H9 (cell line): ENCODE results near the gene MINDY4. TPM values are rescaled to one million over a fixed set of nuclear protein-coding genes. Genes with fewer than 3 reads are reported as not detected.

ENCODE experiments used
- DNase-seq: peaks from one replicate; pipeline ENCODE4 v3.0.0-alpha.2; 2017
- H2AFZ ChIP-seq: one replicate; pipeline ENCODE4 v1.6.1; 2013; ENCODE audit warnings: mild to moderate bottlenecking, low read length, control low read depth, moderate library complexity
- H2AK5ac ChIP-seq: 2 replicates; pipeline ENCODE4 v1.6.1; 2013; ENCODE audit warnings: low read length, control low read depth, mixed read lengths; ENCODE audit not compliant: insufficient read length
- H2BK120ac ChIP-seq: one replicate; pipeline ENCODE4 v1.6.1; 2013; ENCODE audit warnings: low read depth, mild to moderate bottlenecking, low read length, control low read depth, inconsistent platforms; ENCODE audit not compliant: poor library complexity, severe bottlenecking
- H2BK12ac ChIP-seq: 2 replicates; pipeline ENCODE4 v1.6.1; 2013; ENCODE audit warnings: low read length, control low read depth, mixed read lengths, low read depth; ENCODE audit not compliant: insufficient read length
- H2BK15ac ChIP-seq: 2 replicates; pipeline ENCODE4 v1.6.1; 2013; ENCODE audit warnings: low read depth, low read length, control low read depth
- H2BK20ac ChIP-seq: one replicate; pipeline ENCODE4 v1.6.1; 2013; ENCODE audit warnings: low read depth, mild to moderate bottlenecking, low read length, control low read depth, inconsistent platforms; ENCODE audit not compliant: poor library complexity, severe bottlenecking
- H2BK5ac ChIP-seq: 2 replicates; pipeline ENCODE4 v1.6.1; 2013; ENCODE audit warnings: low read length, control low read depth, mixed read lengths; ENCODE audit not compliant: insufficient read length
- H3K14ac ChIP-seq: 2 replicates; pipeline ENCODE4 v1.6.1; 2013; ENCODE audit warnings: low read length, control low read depth; ENCODE audit not compliant: insufficient read depth
- H3K18ac ChIP-seq: 2 replicates; pipeline ENCODE4 v1.6.1; 2013; ENCODE audit warnings: low read depth, mild to moderate bottlenecking, mixed read lengths, low read length, control low read depth; ENCODE audit not compliant: insufficient read length
- H3K23ac ChIP-seq: 2 replicates; pipeline ENCODE4 v1.6.1; 2013; ENCODE audit warnings: low read length, control low read depth, mixed read lengths, low read depth; ENCODE audit not compliant: insufficient read length
- H3K23me2 ChIP-seq: 2 replicates; pipeline ENCODE4 v1.6.1; 2013; ENCODE audit warnings: low read depth, mild to moderate bottlenecking, mixed read lengths, low read length, control low read depth; ENCODE audit not compliant: insufficient read length, poor library complexity, severe bottlenecking
- H3K27ac ChIP-seq: 2 replicates; pipeline ENCODE4 v1.5.1; 2013; ENCODE audit warnings: low read length, control low read depth, mixed read lengths, low read depth; ENCODE audit not compliant: insufficient read length
- H3K27me3 ChIP-seq: 2 replicates; pipeline ENCODE4 v1.6.1; 2013; ENCODE audit warnings: low read length, control low read depth, inconsistent platforms; ENCODE audit not compliant: insufficient read depth
- H3K4ac ChIP-seq: 2 replicates; pipeline ENCODE4 v1.6.1; 2013; ENCODE audit warnings: low read depth, mild to moderate bottlenecking, control low read depth, inconsistent platforms, low read length, moderate library complexity
- H3K4me1 ChIP-seq: 2 replicates; pipeline ENCODE4 v1.6.1; 2013; ENCODE audit warnings: low read length, control low read depth, inconsistent platforms; ENCODE audit not compliant: insufficient read depth
- H3K4me2 ChIP-seq: 2 replicates; pipeline ENCODE4 v1.6.1; 2013; ENCODE audit warnings: low read length, control low read depth, mixed read lengths; ENCODE audit not compliant: insufficient read length, insufficient read depth
- H3K56ac ChIP-seq: 2 replicates; pipeline ENCODE4 v1.6.1; 2013; ENCODE audit warnings: low read depth, mild to moderate bottlenecking, mixed read lengths, low read length, control low read depth; ENCODE audit not compliant: insufficient read length
- H3K79me1 ChIP-seq: 2 replicates; pipeline ENCODE4 v1.6.1; 2013; ENCODE audit warnings: low read depth, mild to moderate bottlenecking, moderate library complexity, low read length, control low read depth, inconsistent platforms; ENCODE audit not compliant: insufficient read depth, poor library complexity, severe bottlenecking
- H3K79me2 ChIP-seq: 2 replicates; pipeline ENCODE4 v1.6.1; 2013; ENCODE audit warnings: low read length, control low read depth, inconsistent platforms; ENCODE audit not compliant: insufficient read depth
- H3K9ac ChIP-seq: 2 replicates; pipeline ENCODE4 v1.6.1; 2013; ENCODE audit warnings: low read length, control low read depth, mixed read lengths; ENCODE audit not compliant: insufficient read length; ENCODE audit errors: extremely low read depth
- H3K9me3 ChIP-seq: one replicate; pipeline ENCODE4 v1.6.1; 2013; ENCODE audit warnings: low read depth, low read length, inconsistent platforms; ENCODE audit not compliant: control insufficient read depth
- H3T11ph ChIP-seq: one replicate; pipeline ENCODE4 v1.6.1; 2013; ENCODE audit warnings: mild to moderate bottlenecking, low read length, control low read depth, inconsistent platforms
- H4K20me1 ChIP-seq: one replicate; pipeline ENCODE4 v1.6.1; 2013; ENCODE audit not compliant: control insufficient read depth, insufficient read length, insufficient read depth
- H4K5ac ChIP-seq: 2 replicates; pipeline ENCODE4 v1.6.1; 2013; ENCODE audit warnings: low read depth, mild to moderate bottlenecking, mixed read lengths, low read length, control low read depth; ENCODE audit not compliant: insufficient read length
- H4K8ac ChIP-seq: replicated peaks from 2 replicates; pipeline ENCODE4 v1.6.1; 2013; ENCODE audit warnings: low read length, control low read depth, mixed read lengths, low read depth; ENCODE audit not compliant: insufficient read length
- H4K91ac ChIP-seq: 2 replicates; pipeline ENCODE4 v1.6.1; 2013; ENCODE audit warnings: low read depth, mild to moderate bottlenecking, moderate library complexity, mixed read lengths, low read length, control low read depth; ENCODE audit not compliant: insufficient read length
- H3K27ac Mint-ChIP-seq, 3 experiments: 2 replicates in 2 of 3; 3 replicates in 1 of 3; pipeline ENCODE4 v1.8.0; 2020 to 2021; ENCODE audit warnings: mixed read lengths in 3 of 3, mild to moderate bottlenecking in 1 of 3, moderate library complexity in 1 of 3
- H3K27me3 Mint-ChIP-seq: 2 replicates; pipeline ENCODE4 v1.8.0; 2021; ENCODE audit warnings: low read depth, mild to moderate bottlenecking, moderate library complexity, mixed read lengths
- H3K36me3 Mint-ChIP-seq, 3 experiments: 2 replicates in 2 of 3; 3 replicates in 1 of 3; pipeline ENCODE4 v1.8.0; 2020 to 2021; ENCODE audit warnings: low read depth in 3 of 3, mixed read lengths in 3 of 3; ENCODE audit not compliant: insufficient read depth in 1 of 3
- H3K4me1 Mint-ChIP-seq, 2 experiments: 2 replicates each; pipeline ENCODE4 v1.8.0; 2020; ENCODE audit warnings: mixed read lengths in 2 of 2
- H3K4me3 Mint-ChIP-seq, 2 experiments: 2 replicates in 1 of 2; 3 replicates in 1 of 2; pipeline ENCODE4 v1.8.0; 2020 to 2021; ENCODE audit warnings: mild to moderate bottlenecking in 2 of 2, mixed read lengths in 2 of 2, moderate library complexity in 1 of 2
- H3K9me3 Mint-ChIP-seq, 2 experiments: 2 replicates in 1 of 2; 3 replicates in 1 of 2; pipeline ENCODE4 v1.8.0; 2020; ENCODE audit warnings: mild to moderate bottlenecking in 2 of 2, mixed read lengths in 2 of 2, moderate library complexity in 1 of 2
- CTCF ChIP-seq: fragments of 200-600 bp; sonication (generic); conservative IDR thresholded peaks from 3 replicates; pipeline ENCODE4 v1.8.0; 2021; ENCODE audit warnings: antibody characterized with exemption, mild to moderate bottlenecking
- WGBS: extraction: QIAGEN DNeasy Blood & Tissue Kit; methylation state at CpG from one replicate; pipeline ENCODE4 v1.1.7; 2013; ENCODE audit warnings: missing lambda C conversion rate, low lambda C conversion rate, mixed read lengths; ENCODE audit not compliant: insufficient read length; ENCODE audit errors: extremely low coverage; 5-methylcytosine and 5-hydroxymethylcytosine counted together
- total RNA-seq: library from RNA; stranded (reverse); gene quantifications from 2 replicates; pipeline ENCODE4 v1.2.1, GENCODE V29; 2021

MINDY4 gene
- total RNA-seq, 1 experiment from 2014 or later, result 3.1 TPM

- Histone ChIP-seq H3K18ac (no peak overlapping the region), H3K23me2 (no peaks in the 10 kb centered on the region), H2AFZ (no peak overlapping the region), H3K9me3 (no peaks in the 10 kb centered on the region), H3K27ac (no peak overlapping the region), H4K5ac (no peak overlapping the region), H2BK12ac (no peak overlapping the region), H3K56ac (no peak overlapping the region), H3K4me1 (no peaks in the 10 kb centered on the region), H3K23ac (no peak overlapping the region), H3K14ac (no peak overlapping the region), H3K27me3 (no peaks in the 10 kb centered on the region), H2AK5ac (no peak overlapping the region), H3K4me2 (no peak overlapping the region), H3K79me1 (no peaks in the 10 kb centered on the region), H3K79me2 (no peaks in the 10 kb centered on the region), H3T11ph (no peak overlapping the region), H4K91ac (no peak overlapping the region), H4K8ac (no peak overlapping the region), H2BK15ac (no peak overlapping the region), H2BK20ac (no peak overlapping the region), H4K20me1 (no peaks in the 10 kb centered on the region), H3K9ac (no peak overlapping the region), H2BK5ac (no peak overlapping the region), H2BK120ac (no peak overlapping the region), H3K4ac (no peak overlapping the region)
- no peak overlapping the region for H3K4me3 Mint-ChIP-seq
- no CpG with 5 or more reads among the region's 6 CpGs for WGBS
- H3K27ac Mint-ChIP-seq, result no peak overlapping the region
- H3K27me3 Mint-ChIP-seq, result peaks cover 6% of the 10 kb centered on the region
- TF ChIP-seq CTCF, result no peak
- DNase-seq, result no peak
- peaks cover 11 to 43% of the 10 kb centered on the region in 2 experiments for H3K4me1 Mint-ChIP-seq
- H3K9me3 Mint-ChIP-seq, result no peaks in the 10 kb centered on the region
- no peaks in the 10 kb centered on the region for H3K36me3 Mint-ChIP-seq
Observed at GRCh38 chr7:30915751-30916150, 144.5 kb downstream of the MINDY4 start.
